Fibroblast of lung (primary cell): Measurements from ENCODE around the gene HUS1B. TPM values are rescaled to one million over a fixed set of nuclear protein-coding genes. Genes with fewer than 3 reads are reported as not detected.

Source experiments
- DNase-seq, 2 donors: peaks; one replicate each; pipeline versions ENCODE4 v3.0.0 to v3.0.0-alpha.2; 2010; ENCODE audit warnings: low read depth in 2 of 2
- H2AFZ ChIP-seq: 2 replicates; pipeline ENCODE4 v1.5.1; 2012; ENCODE audit warnings: low read length, control low read depth, inconsistent platforms
- H3K27ac ChIP-seq: 2 replicates; pipeline ENCODE4 v1.5.1; 2011; ENCODE audit warnings: low read length, control low read depth; ENCODE audit not compliant: insufficient read depth
- H3K27me3 ChIP-seq: 2 replicates; pipeline ENCODE4 v1.5.1; 2011; ENCODE audit warnings: mild to moderate bottlenecking, low read length; ENCODE audit not compliant: control insufficient read depth, insufficient read depth
- H3K36me3 ChIP-seq: 2 replicates; pipeline ENCODE4 v1.5.1; 2011; ENCODE audit warnings: low read length; ENCODE audit not compliant: control insufficient read depth, insufficient read depth
- H3K4me1 ChIP-seq: 2 replicates; pipeline ENCODE4 v1.5.1; 2011; ENCODE audit warnings: low read length; ENCODE audit not compliant: control insufficient read depth, insufficient read depth; ENCODE audit errors: extremely low read depth
- H3K4me2 ChIP-seq: 2 replicates; pipeline ENCODE4 v1.5.1; 2011; ENCODE audit warnings: low read length, control low read depth; ENCODE audit not compliant: insufficient read depth; ENCODE audit errors: extremely low read depth
- H3K4me3 ChIP-seq, 4 experiments: fragments of 200-600 bp in 1 of 4; sonication (generic) in 1 of 4; replicated peaks in 1 of 4; 2 replicates each; pipeline ENCODE4 v1.5.1; 2011 to 2016; ENCODE audit warnings: low read length in 4 of 4, low read depth in 3 of 4, mild to moderate bottlenecking in 3 of 4, control low read depth in 2 of 4, inconsistent platforms in 1 of 4, mixed read lengths in 1 of 4; ENCODE audit not compliant: insufficient read depth in 1 of 4; ENCODE audit errors: control extremely low read depth in 1 of 4
- H3K79me2 ChIP-seq: 2 replicates; pipeline ENCODE4 v1.5.1; 2012; ENCODE audit warnings: mild to moderate bottlenecking, low read length, inconsistent platforms; ENCODE audit not compliant: control insufficient read depth, insufficient read depth
- H3K9ac ChIP-seq: 2 replicates; pipeline ENCODE4 v1.5.1; 2011; ENCODE audit warnings: mild to moderate bottlenecking, low read length, control low read depth; ENCODE audit not compliant: insufficient read depth
- H3K9me3 ChIP-seq: 2 replicates; pipeline ENCODE4 v1.5.1; 2012; ENCODE audit warnings: low read depth, low read length; ENCODE audit not compliant: control insufficient read depth, insufficient read depth
- H4K20me1 ChIP-seq: 2 replicates; pipeline ENCODE4 v1.5.1; 2011; ENCODE audit warnings: low read length; ENCODE audit not compliant: control insufficient read depth, insufficient read depth; ENCODE audit errors: extremely low read depth
- CTCF ChIP-seq, 2 donors: IDR thresholded peaks in 1 of 2; conservative IDR thresholded peaks in 1 of 2; 1 replicate in 1 of 2; 2 replicates in 1 of 2; pipeline ENCODE4 v1.5.1; 2011 to 2012; ENCODE audit warnings: low read length in 2 of 2, control low read depth in 1 of 2, inconsistent platforms in 1 of 2, low read depth in 1 of 2, mild to moderate bottlenecking in 1 of 2
- EZH2 ChIP-seq: IDR thresholded peaks from 2 replicates; pipeline ENCODE4 v1.5.1; 2012; ENCODE audit warnings: low read length, control low read depth, mild to moderate bottlenecking; ENCODE audit errors: missing control alignments
- polyA plus RNA-seq, 2 donors: library from polyadenylated mRNA; depleted of rRNA in 1 of 2; stranded (reverse) in 1 of 2; unstranded in 1 of 2; fragments of >200 nt; gene quantifications; 2 replicates each; pipeline ENCODE4 v1.2.1, GENCODE V29; 2011 to 2012; ENCODE audit warnings: missing spikeins in 1 of 2
- total RNA-seq: library from RNA; depleted of rRNA; stranded (reverse); fragments of >200 nt; gene quantifications from 2 replicates; pipeline ENCODE4 v1.2.1, GENCODE V29; 2014

The HUS1B gene
- total and polyA plus RNA-seq, 2 donors (not counting 1 experiment from before 2014, with no cell fraction given) = 0.08 to 1.2 TPM

GRCh38 chr6:652865-653264 is 4.0 kb downstream of the HUS1B start:
- Histone ChIP-seq H3K4me3 (no peak overlapping the region), H4K20me1 (no peaks in the 10 kb centered on the region), H3K9me3 (no peaks in the 10 kb centered on the region), H3K36me3 (peaks cover 6% of the 10 kb centered on the region), H3K4me1 (no peaks in the 10 kb centered on the region), H3K79me2 (no peaks in the 10 kb centered on the region), H3K9ac (no peak overlapping the region), H3K4me2 (no peak overlapping the region), H3K27ac (no peak overlapping the region), H3K27me3 (no peaks in the 10 kb centered on the region), H2AFZ (no peak overlapping the region)
- TF ChIP-seq CTCF (conservative IDR thresholded peaks at IDR 0.05 in 1 of 2, IDR thresholded peaks at IDR 0.05 in 1 of 2; ENCODE audit: low read depth in 1 of 2, low read length in 2 of 2) = no peak
- no peak for TF ChIP-seq EZH2
- no peak for DNase-seq

GRCh38 chr6:650098-650497 is 6.8 kb downstream of the HUS1B start:
- H3K9ac ChIP-seq = no peak overlapping the region
- H3K36me3 ChIP-seq = no peaks in the 10 kb centered on the region
- DNase-seq = peak; percentile 43 to 53
- no peak overlapping the region for H3K4me2 ChIP-seq
- no peaks in the 10 kb centered on the region for H3K27me3 ChIP-seq
- H3K9me3 ChIP-seq = no peaks in the 10 kb centered on the region
- H3K4me1 ChIP-seq = no peaks in the 10 kb centered on the region
- H4K20me1 ChIP-seq = no peaks in the 10 kb centered on the region
- H3K79me2 ChIP-seq = peaks cover 1% of the 10 kb centered on the region
- TF ChIP-seq CTCF (conservative IDR thresholded peaks at IDR 0.05 in 1 of 2, IDR thresholded peaks at IDR 0.05 in 1 of 2; ENCODE audit: low read depth in 1 of 2, low read length in 2 of 2) (no peak), EZH2 (no peak)
- H2AFZ ChIP-seq = no peak overlapping the region
- no peak overlapping the region for H3K27ac ChIP-seq
- H3K4me3 ChIP-seq = no peak overlapping the region

GRCh38 chr6:642805-643204 is 14.1 kb downstream of the HUS1B start:
- no peak overlapping the region for H3K9ac ChIP-seq
- no peak overlapping the region for H2AFZ ChIP-seq
- DNase-seq = no peak
- H4K20me1 ChIP-seq = no peaks in the 10 kb centered on the region
- H3K4me3 ChIP-seq = no peak overlapping the region
- H3K9me3 ChIP-seq = no peaks in the 10 kb centered on the region
- H3K4me1 ChIP-seq = no peaks in the 10 kb centered on the region
- no peaks in the 10 kb centered on the region for H3K36me3 ChIP-seq
- TF ChIP-seq EZH2 (no peak), CTCF (conservative IDR thresholded peaks at IDR 0.05 in 1 of 2, IDR thresholded peaks at IDR 0.05 in 1 of 2; ENCODE audit: low read depth in 1 of 2, low read length in 2 of 2) (no peak)
- H3K4me2 ChIP-seq = no peak overlapping the region
- no peak overlapping the region for H3K27ac ChIP-seq
- no peaks in the 10 kb centered on the region for H3K27me3 ChIP-seq
- peaks cover 1% of the 10 kb centered on the region for H3K79me2 ChIP-seq
